Body of pancreas (tissue), 4 donors: ENCODE data around the gene CROCC2. TPM values are rescaled to one million over a fixed set of nuclear protein-coding genes. Genes with fewer than 3 reads are reported as not detected.

Experiments
- ATAC-seq: fragments of 150-250 bp; one replicate; pipeline ENCODE4 v1.9.1; 2016
- DNase-seq, 4 donors: peaks; one replicate each; pipeline ENCODE4 v3.0.0-alpha.2; 2019
- H3K27ac ChIP-seq, 4 donors: fragments of 200-600 bp; sonication (generic); 1 replicate in 3 of 4; 2 replicates in 1 of 4; pipeline versions ENCODE4 v1.5.1 to v1.6.1; 2016 to 2019; ENCODE audit warnings: mild to moderate bottlenecking in 1 of 4, mixed read lengths in 1 of 4, moderate library complexity in 1 of 4
- H3K27me3 ChIP-seq, 2 donors: fragments of 200-600 bp; sonication (generic); one replicate each; pipeline ENCODE4 v1.6.0; 2016; ENCODE audit warnings: mild to moderate bottlenecking in 1 of 2
- H3K36me3 ChIP-seq, 2 donors: fragments of 200-600 bp; sonication (generic); replicated peaks in 1 of 2; 2 replicates each; pipeline ENCODE4 v1.5.1; 2016; ENCODE audit warnings: low read depth in 2 of 2; ENCODE audit not compliant: insufficient read depth in 1 of 2
- H3K4me1 ChIP-seq: fragments of 200-600 bp; sonication (generic); one replicate; pipeline ENCODE4 v1.6.0; 2016
- H3K4me3 ChIP-seq, 2 donors: fragments of 200-600 bp; sonication (generic); 1 replicate in 1 of 2; 2 replicates in 1 of 2; pipeline ENCODE4 v1.5.1; 2016 to 2019
- H3K9me3 ChIP-seq, 3 donors: fragments of 200-600 bp; sonication (generic); 1 replicate in 2 of 3; 2 replicates in 1 of 3; pipeline ENCODE4 v1.5.1; 2016
- POLR2A ChIP-seq, 3 donors: fragments of 450-650 bp; IDR thresholded peaks; one replicate each; pipeline ENCODE4 v1.6.1; 2016; ENCODE audit warnings: antibody characterized with exemption in 3 of 3, mild to moderate bottlenecking in 2 of 3
- WGBS, 2 donors: methylation state at CpG; one replicate each; pipeline ENCODE4 v1.1.5; 2017; 5-methylcytosine and 5-hydroxymethylcytosine counted together
- intact Hi-C: fragments of 100-400 bp; cut with DNase I; formaldehyde crosslinking; loops from one replicate; pipeline ENCODE4 v1.15.1; 2023
- total RNA-seq, 2 donors: library from RNA; depleted of rRNA; stranded (reverse); fragments of >200 nt; gene quantifications; one replicate each; pipeline ENCODE4 v1.1.0, GENCODE V29; 2016
- TF ChIP-seq, protein P1 (sequence below), 7 experiments: fragments of 450-650 bp in 4 of 7; fragments of 200-600 bp in 3 of 7; sonication (generic) in 3 of 7; IDR thresholded peaks; one replicate each; pipeline ENCODE4 v1.5.1; 2016 to 2019; ENCODE audit warnings: antibody characterized with exemption in 7 of 7

The CROCC2 gene
- total RNA-seq, 2 donors from 2014 or later = under 0.01 TPM; not detected in 1

- DNase-seq (no peak), ATAC-seq (no peak)
- WGBS, 2 donors = 67 to 76% methylated on average over 15 to 17 of the region's 17 CpGs
- TF ChIP-seq, protein P1, sequence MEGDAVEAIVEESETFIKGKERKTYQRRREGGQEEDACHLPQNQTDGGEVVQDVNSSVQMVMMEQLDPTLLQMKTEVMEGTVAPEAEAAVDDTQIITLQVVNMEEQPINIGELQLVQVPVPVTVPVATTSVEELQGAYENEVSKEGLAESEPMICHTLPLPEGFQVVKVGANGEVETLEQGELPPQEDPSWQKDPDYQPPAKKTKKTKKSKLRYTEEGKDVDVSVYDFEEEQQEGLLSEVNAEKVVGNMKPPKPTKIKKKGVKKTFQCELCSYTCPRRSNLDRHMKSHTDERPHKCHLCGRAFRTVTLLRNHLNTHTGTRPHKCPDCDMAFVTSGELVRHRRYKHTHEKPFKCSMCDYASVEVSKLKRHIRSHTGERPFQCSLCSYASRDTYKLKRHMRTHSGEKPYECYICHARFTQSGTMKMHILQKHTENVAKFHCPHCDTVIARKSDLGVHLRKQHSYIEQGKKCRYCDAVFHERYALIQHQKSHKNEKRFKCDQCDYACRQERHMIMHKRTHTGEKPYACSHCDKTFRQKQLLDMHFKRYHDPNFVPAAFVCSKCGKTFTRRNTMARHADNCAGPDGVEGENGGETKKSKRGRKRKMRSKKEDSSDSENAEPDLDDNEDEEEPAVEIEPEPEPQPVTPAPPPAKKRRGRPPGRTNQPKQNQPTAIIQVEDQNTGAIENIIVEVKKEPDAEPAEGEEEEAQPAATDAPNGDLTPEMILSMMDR (IDR thresholded peaks at IDR 0.05) = no peak
- TF ChIP-seq POLR2A (IDR thresholded peaks at IDR 0.05) = no peak
- Histone ChIP-seq H3K27ac (no peak overlapping the region), H3K27me3 (no peaks in the 10 kb centered on the region), H3K9me3 (no peaks in the 10 kb centered on the region), H3K36me3 (no peaks in the 10 kb centered on the region), H3K4me3 (no peak overlapping the region), H3K4me1 (peaks cover 6% of the 10 kb centered on the region)
- intact Hi-C loops = no loop called here
These were observed 49.4 kb downstream of the CROCC2 start for GRCh38 chr2:240955306-240956170.

DNA sequence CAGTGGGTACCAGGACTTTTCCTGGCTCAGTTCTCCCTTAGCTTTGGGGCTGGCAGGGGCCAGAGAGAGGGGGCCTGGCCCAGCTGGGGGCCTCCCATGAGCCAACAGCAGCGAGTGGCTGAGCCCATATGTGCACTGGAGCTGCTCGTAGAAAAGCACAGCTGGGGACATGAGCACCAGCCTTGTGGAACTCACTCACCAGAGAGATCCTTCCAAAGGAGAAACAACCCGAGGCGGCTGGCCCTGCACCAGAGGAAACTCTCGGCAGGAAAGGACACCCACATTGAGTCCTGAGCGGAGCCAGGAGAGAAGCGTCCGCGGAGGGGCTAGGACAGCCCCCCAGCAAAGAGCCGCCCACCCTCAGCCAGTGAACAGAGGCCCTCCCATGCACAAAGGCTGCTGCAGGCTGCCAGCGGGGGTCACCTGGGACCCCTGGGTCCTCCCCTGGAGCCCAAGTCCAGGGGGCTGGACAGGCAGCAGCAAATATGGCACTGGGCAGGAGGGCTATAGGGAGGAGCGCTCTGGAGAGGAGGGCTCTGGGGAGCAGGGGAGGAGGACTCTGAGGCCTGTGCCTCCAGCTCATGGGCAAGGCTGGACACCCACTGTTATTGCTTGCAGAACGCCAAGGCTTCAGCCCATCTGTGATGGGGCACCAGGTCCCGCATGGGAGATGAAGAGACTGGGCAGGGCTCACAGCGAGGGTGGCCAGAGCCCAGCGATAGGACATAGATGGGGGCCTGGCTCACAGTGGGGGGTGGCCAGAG lies 50.2 kb downstream of the CROCC2 start:
- Histone ChIP-seq H3K36me3 (no peaks in the 10 kb centered on the region), H3K4me3 (no peak overlapping the region), H3K27me3 (no peaks in the 10 kb centered on the region), H3K27ac (no peak overlapping the region), H3K9me3 (no peaks in the 10 kb centered on the region), H3K4me1 (peaks cover 7% of the 10 kb centered on the region)
- ATAC-seq (no peak), DNase-seq (peak in 1 of 4 donors; percentile 10)
- WGBS, 2 donors = 69 to 73% methylated on average over 15 to 16 of the region's 16 CpGs
- TF ChIP-seq POLR2A (IDR thresholded peaks at IDR 0.05) = no peak
- TF ChIP-seq, protein P1 (IDR thresholded peaks at IDR 0.05) = no peak
- intact Hi-C loops = no loop called here

DNA sequence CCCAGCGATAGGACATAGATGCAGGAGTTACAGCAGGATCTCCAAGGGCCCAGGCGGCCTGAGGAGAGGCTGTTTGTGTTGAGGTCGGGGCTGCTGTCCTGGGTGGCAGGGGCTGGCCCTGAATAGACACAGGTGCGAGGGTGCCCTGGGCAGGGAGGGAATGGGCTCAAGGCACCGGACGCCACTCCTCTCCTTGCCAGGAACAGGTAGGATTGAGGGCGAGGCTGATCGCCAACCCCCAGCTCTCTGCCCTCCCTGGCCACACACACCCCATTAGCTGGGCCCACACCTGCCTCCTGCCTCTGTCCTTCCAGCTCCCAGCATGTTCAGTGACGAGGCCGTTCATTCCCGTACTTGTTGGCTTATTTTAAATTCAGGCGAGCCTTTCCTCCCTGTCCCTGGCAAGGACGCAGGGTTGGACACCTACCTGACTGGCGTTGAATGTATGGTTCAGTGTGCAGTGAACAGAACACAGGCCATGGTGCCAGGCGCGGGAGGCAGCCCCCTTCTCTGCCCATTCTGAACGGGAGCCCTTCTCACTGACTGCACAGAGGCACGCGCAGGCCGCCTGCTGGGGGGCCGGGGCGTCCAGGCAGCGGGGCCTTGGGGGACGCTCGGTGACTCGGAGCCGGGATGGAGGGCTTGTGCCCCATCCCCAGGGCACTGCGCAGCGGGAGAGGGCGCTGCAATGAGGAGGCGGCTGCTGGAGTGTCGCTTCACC lies 51.0 kb downstream of the CROCC2 start:
- Histone ChIP-seq H3K27ac (no peak overlapping the region), H3K36me3 (no peaks in the 10 kb centered on the region), H3K4me3 (no peak overlapping the region), H3K9me3 (no peaks in the 10 kb centered on the region), H3K27me3 (no peaks in the 10 kb centered on the region), H3K4me1 (peaks cover 7% of the 10 kb centered on the region)
- intact Hi-C loops = no loop called here
- peak in 1 of 4 donors; percentile 9 for DNase-seq
- WGBS, 2 donors = 86 to 91% methylated on average over 23 to 32 of the region's 32 CpGs
- TF ChIP-seq, protein P1 (IDR thresholded peaks at IDR 0.05) = no peak
- no peak for TF ChIP-seq POLR2A (IDR thresholded peaks at IDR 0.05)
- ATAC-seq = no peak

GRCh38 chr2:240957656-240958365 lies 51.7 kb downstream of the CROCC2 start:
- no peak overlapping the region for H3K27ac ChIP-seq
- TF ChIP-seq, protein P1 (IDR thresholded peaks at IDR 0.05) = no peak
- no peak for TF ChIP-seq POLR2A (IDR thresholded peaks at IDR 0.05)
- intact Hi-C loops = no loop called here

More at GRCh38 chr2:240957656-240958365, 51.7 kb downstream of the CROCC2 start:
- H3K36me3 ChIP-seq = no peaks in the 10 kb centered on the region
- H3K4me3 ChIP-seq = no peak overlapping the region
- WGBS, 2 donors = 72 to 100% methylated on average over 2 to 16 of the region's 17 CpGs
- H3K4me1 ChIP-seq = peaks cover 7% of the 10 kb centered on the region
- no peaks in the 10 kb centered on the region for H3K9me3 ChIP-seq
- ATAC-seq (no peak), DNase-seq (peak in 1 of 4 donors; percentile 11)
- no peaks in the 10 kb centered on the region for H3K27me3 ChIP-seq
